Trophoblast cell (in vitro differentiated cells and primary cell): ENCODE measurements around the gene CAMK1D.

Experiments used
- DNase-seq, 2 donors: peaks; one replicate each; pipeline ENCODE4 v3.0.0-alpha.2; 2016
- H2AFZ ChIP-seq: 2 replicates; pipeline ENCODE4 v1.6.1; 2013; ENCODE audit warnings: low read length, moderate library complexity, mild to moderate bottlenecking; ENCODE audit not compliant: insufficient read depth, poor library complexity
- H2AK5ac ChIP-seq: 2 replicates; pipeline ENCODE4 v1.6.1; 2013; ENCODE audit warnings: mild to moderate bottlenecking, low read length
- H2BK120ac ChIP-seq: 2 replicates; pipeline ENCODE4 v1.6.1; 2013; ENCODE audit warnings: low read length, mild to moderate bottlenecking, moderate library complexity; ENCODE audit not compliant: insufficient read depth, poor library complexity
- H2BK12ac ChIP-seq: 2 replicates; pipeline ENCODE4 v1.6.1; 2013; ENCODE audit warnings: mild to moderate bottlenecking, low read length, moderate library complexity
- H2BK5ac ChIP-seq: 2 replicates; pipeline ENCODE4 v1.6.1; 2013; ENCODE audit warnings: low read length, low read depth, moderate library complexity, mild to moderate bottlenecking; ENCODE audit not compliant: poor library complexity
- H3K14ac ChIP-seq: 2 replicates; pipeline ENCODE4 v1.6.1; 2013; ENCODE audit warnings: mild to moderate bottlenecking, low read length
- H3K18ac ChIP-seq: 2 replicates; pipeline ENCODE4 v1.6.1; 2013; ENCODE audit warnings: mild to moderate bottlenecking, low read length
- H3K23ac ChIP-seq: 2 replicates; pipeline ENCODE4 v1.6.1; 2013; ENCODE audit warnings: low read length
- H3K27ac ChIP-seq: 2 replicates; pipeline ENCODE4 v1.5.1; 2013; ENCODE audit warnings: low read depth, mild to moderate bottlenecking, inconsistent platforms, low read length, moderate library complexity
- H3K27me3 ChIP-seq: 2 replicates; pipeline ENCODE4 v1.6.1; 2013; ENCODE audit warnings: inconsistent platforms, mild to moderate bottlenecking, low read length, moderate library complexity; ENCODE audit not compliant: insufficient read depth
- H3K36me3 ChIP-seq, 2 experiments: 1 replicate in 1 of 2; 2 replicates in 1 of 2; pipeline ENCODE4 v1.6.1; 2013; ENCODE audit warnings: low read length in 2 of 2, mild to moderate bottlenecking in 2 of 2, moderate library complexity in 1 of 2; ENCODE audit not compliant: insufficient read depth in 2 of 2, control insufficient read depth in 1 of 2
- H3K4ac ChIP-seq: 2 replicates; pipeline ENCODE4 v1.6.1; 2013; ENCODE audit warnings: low read depth, mild to moderate bottlenecking, low read length, moderate library complexity
- H3K4me1 ChIP-seq, 2 experiments: 1 replicate in 1 of 2; 2 replicates in 1 of 2; pipeline ENCODE4 v1.6.1; 2013; ENCODE audit warnings: low read length in 2 of 2, mild to moderate bottlenecking in 2 of 2, moderate library complexity in 1 of 2; ENCODE audit not compliant: insufficient read depth in 2 of 2, control insufficient read depth in 1 of 2
- H3K4me2 ChIP-seq: 2 replicates; pipeline ENCODE4 v1.6.1; 2013; ENCODE audit warnings: inconsistent platforms, mild to moderate bottlenecking, low read length, moderate library complexity
- H3K4me3 ChIP-seq: 2 replicates; pipeline ENCODE4 v1.5.1; 2013; ENCODE audit warnings: mild to moderate bottlenecking, low read depth, low read length, inconsistent platforms
- H3K79me1 ChIP-seq: one replicate; pipeline ENCODE4 v1.6.1; 2013; ENCODE audit warnings: low read length
- H3K79me2 ChIP-seq: 2 replicates; pipeline ENCODE4 v1.6.1; 2013; ENCODE audit warnings: low read length, mild to moderate bottlenecking; ENCODE audit not compliant: control insufficient read depth, insufficient read depth, poor library complexity
- H3K9ac ChIP-seq: 2 replicates; pipeline ENCODE4 v1.6.1; 2013; ENCODE audit warnings: mild to moderate bottlenecking, low read length
- H3K9me3 ChIP-seq: 2 replicates; pipeline ENCODE4 v1.6.1; 2013; ENCODE audit warnings: low read depth, mild to moderate bottlenecking, control low read depth, inconsistent platforms, low read length; ENCODE audit not compliant: insufficient read depth
- H4K12ac ChIP-seq: 2 replicates; pipeline ENCODE4 v1.6.1; 2013; ENCODE audit warnings: low read depth, mild to moderate bottlenecking, low read length, moderate library complexity
- H4K8ac ChIP-seq: 2 replicates; pipeline ENCODE4 v1.6.1; 2013; ENCODE audit warnings: low read depth, mild to moderate bottlenecking, low read length, moderate library complexity
- H4K91ac ChIP-seq: one replicate; pipeline ENCODE4 v1.6.1; 2013; ENCODE audit warnings: low read depth, mild to moderate bottlenecking, low read length, moderate library complexity
- WGBS: extraction: QIAGEN DNeasy Blood & Tissue Kit; methylation state at CpG from one replicate; pipeline ENCODE4 v1.1.7; 2013; ENCODE audit warnings: missing lambda C conversion rate; ENCODE audit not compliant: insufficient read length, insufficient coverage; ENCODE audit errors: extremely low coverage; 5-methylcytosine and 5-hydroxymethylcytosine counted together

Gene CAMK1D

DNA sequence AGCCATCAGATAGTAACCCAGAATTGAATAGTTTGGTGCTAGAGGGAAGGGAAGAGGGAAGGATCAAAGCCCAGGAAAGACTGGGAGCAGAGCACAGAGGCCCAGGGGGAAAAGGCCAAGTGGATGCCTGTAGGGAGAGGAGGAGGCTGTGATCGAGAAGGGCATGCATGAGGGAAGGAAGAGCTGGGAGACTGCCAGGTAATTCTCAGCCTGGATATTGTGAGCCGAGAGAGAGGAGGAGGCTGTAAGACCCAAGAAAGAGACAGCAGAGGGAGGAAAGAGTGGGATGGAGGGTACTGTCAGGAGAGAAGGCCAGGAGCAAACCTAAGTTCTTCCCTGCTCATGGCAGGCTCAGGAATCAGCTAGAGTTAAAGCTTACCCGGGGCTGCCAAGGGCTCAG lies 474.0 kb downstream of the CAMK1D start:
- no CpG with 5 or more reads among the region's 3 CpGs for WGBS
- no peak overlapping the region for H3K27ac ChIP-seq

DNA sequence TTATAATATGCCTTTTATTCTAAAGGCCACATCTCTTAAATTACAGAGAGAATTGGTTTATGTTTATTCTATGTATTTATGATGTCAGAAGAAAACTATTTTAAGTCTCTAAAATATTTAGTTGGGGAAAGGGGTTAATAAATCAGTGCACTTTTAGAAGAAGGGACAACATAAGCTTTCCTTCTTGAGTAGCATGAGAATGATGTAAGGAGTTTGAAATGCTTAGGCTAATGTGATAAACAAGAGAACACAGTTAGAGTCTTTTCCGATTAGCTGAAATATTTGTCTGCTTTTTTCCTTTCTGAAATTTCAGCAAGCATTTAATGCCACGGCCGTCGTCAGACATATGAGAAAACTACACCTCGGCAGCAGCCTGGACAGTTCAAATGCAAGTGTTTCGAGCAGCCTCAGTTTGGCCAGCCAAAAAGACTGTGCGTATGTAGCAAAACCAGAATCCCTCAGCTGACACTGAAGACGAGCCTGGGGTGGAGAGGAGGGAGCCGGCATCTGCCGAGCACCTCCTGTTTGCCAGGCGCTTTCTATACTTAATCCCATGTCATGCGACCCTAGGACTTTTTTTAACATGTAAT lies 476.0 kb downstream of the CAMK1D start:
- Histone ChIP-seq H3K36me3 (no peaks in the 10 kb centered on the region), H3K4me1 (peaks cover 2% of the 10 kb centered on the region in 2 experiments), H3K27ac (no peak overlapping the region), H2AFZ (no peak overlapping the region), H4K8ac (no peak overlapping the region), H3K14ac (no peak overlapping the region), H3K79me1 (no peaks in the 10 kb centered on the region), H3K18ac (no peak overlapping the region), H2BK12ac (no peak overlapping the region), H3K4me3 (no peak overlapping the region), H3K9me3 (no peaks in the 10 kb centered on the region), H3K79me2 (no peaks in the 10 kb centered on the region), H2BK5ac (no peak overlapping the region), H2AK5ac (no peak overlapping the region), H4K12ac (no peak overlapping the region), H3K27me3 (no peaks in the 10 kb centered on the region), H4K91ac (no peak overlapping the region), H3K4me2 (no peak overlapping the region), H3K4ac (no peak overlapping the region), H3K9ac (no peak overlapping the region), H2BK120ac (no peak overlapping the region), H3K23ac (no peak overlapping the region)
- no peak for DNase-seq
- no CpG with 5 or more reads among the region's 12 CpGs for WGBS

More for the DNA sequence above, 474.0 kb downstream of the CAMK1D start:
- DNase-seq, result no peak
- Histone ChIP-seq H3K36me3 (no peaks in the 10 kb centered on the region), H2BK12ac (no peak overlapping the region), H3K27me3 (no peaks in the 10 kb centered on the region), H4K8ac (no peak overlapping the region), H3K4ac (no peak overlapping the region), H3K23ac (no peak overlapping the region), H2BK120ac (no peak overlapping the region), H3K18ac (no peak overlapping the region), H3K4me2 (no peak overlapping the region), H3K9me3 (peaks cover 2% of the 10 kb centered on the region), H4K12ac (no peak overlapping the region), H3K79me1 (no peaks in the 10 kb centered on the region), H4K91ac (no peak overlapping the region), H2BK5ac (no peak overlapping the region), H2AK5ac (no peak overlapping the region), H3K4me1 (peaks cover 2% of the 10 kb centered on the region in 2 experiments), H2AFZ (no peak overlapping the region), H3K9ac (no peak overlapping the region), H3K79me2 (no peaks in the 10 kb centered on the region), H3K4me3 (no peak overlapping the region), H3K14ac (no peak overlapping the region)

DNA sequence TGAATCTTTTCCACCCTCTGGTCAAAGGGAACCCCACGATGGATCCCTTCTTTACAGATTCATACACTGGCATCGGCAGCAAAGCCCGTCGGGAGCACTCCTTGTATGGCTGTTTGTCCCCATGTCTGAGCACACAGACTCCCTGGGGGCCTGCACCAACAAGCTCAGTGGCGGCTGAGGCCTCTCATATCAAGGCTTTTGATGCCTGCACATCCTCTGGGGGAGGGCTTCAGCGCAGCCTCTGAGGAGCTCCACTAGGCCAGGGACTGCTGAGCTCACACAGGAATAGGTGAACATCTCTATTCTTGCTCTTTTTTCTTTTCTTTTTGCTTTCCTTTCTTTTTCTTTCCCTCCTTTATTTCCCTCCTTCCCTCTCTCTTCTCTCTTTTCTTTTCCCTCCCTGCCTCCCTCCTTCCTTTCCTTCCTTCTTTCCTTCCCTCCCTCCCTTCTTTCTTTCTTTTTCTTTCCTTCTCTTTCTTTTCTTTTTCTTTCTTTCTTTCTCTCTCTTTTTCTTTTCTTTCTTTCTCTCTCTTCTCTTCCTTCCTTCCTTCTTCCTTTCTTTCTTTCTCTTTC lies 477.5 kb downstream of the CAMK1D start:
- Histone ChIP-seq H2BK12ac (no peak overlapping the region), H3K4ac (no peak overlapping the region), H2AK5ac (no peak overlapping the region), H3K79me2 (no peaks in the 10 kb centered on the region), H3K23ac (no peak overlapping the region), H2AFZ (no peak overlapping the region), H3K79me1 (no peaks in the 10 kb centered on the region), H3K9ac (no peak overlapping the region), H2BK5ac (no peak overlapping the region), H4K8ac (no peak overlapping the region), H3K9me3 (no peaks in the 10 kb centered on the region), H4K12ac (no peak overlapping the region), H3K27ac (no peak overlapping the region), H2BK120ac (no peak overlapping the region), H4K91ac (no peak overlapping the region), H3K14ac (no peak overlapping the region), H3K4me3 (no peak overlapping the region), H3K36me3 (no peaks in the 10 kb centered on the region), H3K4me1 (peaks cover 2% of the 10 kb centered on the region in 2 experiments), H3K27me3 (no peaks in the 10 kb centered on the region), H3K18ac (no peak overlapping the region), H3K4me2 (no peak overlapping the region)
- no CpG with 5 or more reads among the region's 6 CpGs for WGBS
- no peak for DNase-seq

DNA sequence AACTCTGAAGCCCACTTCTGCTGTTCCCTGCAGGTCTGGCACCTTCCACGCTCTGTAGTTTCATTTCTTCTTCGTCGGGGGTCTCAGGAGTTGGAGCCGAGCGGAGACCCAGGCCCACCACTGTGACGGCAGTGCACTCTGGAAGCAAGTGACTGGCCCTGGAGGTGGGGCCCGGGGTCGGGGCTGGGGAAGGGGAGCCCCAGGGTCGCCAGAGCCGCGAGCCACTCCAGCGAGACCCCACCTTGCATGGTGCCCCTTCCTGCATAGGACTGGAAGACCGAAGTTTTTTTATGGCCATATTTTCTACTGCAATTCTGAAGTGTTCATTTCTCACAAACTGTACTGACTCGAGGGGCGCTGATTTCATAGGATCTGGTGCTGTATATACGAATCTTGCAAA lies 479.4 kb downstream of the CAMK1D start:
- Histone ChIP-seq H4K91ac (no peak overlapping the region), H3K14ac (no peak overlapping the region), H3K79me2 (no peaks in the 10 kb centered on the region), H4K8ac (no peak overlapping the region), H2AK5ac (no peak overlapping the region), H4K12ac (no peak overlapping the region), H3K4me1 (no peaks in the 10 kb centered on the region), H3K27me3 (no peaks in the 10 kb centered on the region), H3K9ac (no peak overlapping the region), H3K18ac (no peak overlapping the region), H2BK5ac (no peak overlapping the region), H2BK120ac (no peak overlapping the region), H3K27ac (no peak overlapping the region), H2AFZ (no peak overlapping the region), H2BK12ac (no peak overlapping the region), H3K23ac (no peak overlapping the region), H3K79me1 (no peaks in the 10 kb centered on the region), H3K4me2 (no peak overlapping the region), H3K4me3 (no peak overlapping the region), H3K4ac (no peak overlapping the region), H3K9me3 (no peaks in the 10 kb centered on the region), H3K36me3 (no peaks in the 10 kb centered on the region)
- WGBS, result no CpG with 5 or more reads among the region's 16 CpGs
- no peak for DNase-seq
